Measurements from ENCODE around the gene GPR179.

Gene GPR179
- total RNA-seq: 0 to 0.19 (median 0.04) reads per million in 3 experiments

GRCh38 chr17:38343608-38344419 lies at the start of gene GPR179:
Gene GPR179, minus strand, starts transcription at chr17:38343956. Its CDS starts 167 bp downstream, at chr17:38343789.
- no peak for DNase-seq

- no peak for DNase-seq
Measured at GRCh38 chr17:38379448-38379847, 35.7 kb upstream of the GPR179 start.

GRCh38 chr17:38369124-38369886 lies 25.5 kb upstream of the GPR179 start:
- DNase-seq: no peak

- no peak for DNase-seq
Measured at GRCh38 chr17:38364741-38365140, 21.0 kb upstream of the GPR179 start.

GRCh38 chr17:38363016-38363415 lies 19.3 kb upstream of the GPR179 start:
- DNase-seq: no peak

GRCh38 chr17:38361694-38362465 lies 18.1 kb upstream of the GPR179 start:
- DNase-seq: no peak

- no peak for DNase-seq
Measured at GRCh38 chr17:38358586-38359513, 15.1 kb upstream of the GPR179 start.

GRCh38 chr17:38357486-38358123 lies 13.8 kb upstream of the GPR179 start:
- DNase-seq: no peak

GRCh38 chr17:38355251-38355650 lies 11.5 kb upstream of the GPR179 start:
- no peak for DNase-seq

- DNase-seq: no peak
Measured at GRCh38 chr17:38354466-38354865, 10.7 kb upstream of the GPR179 start.

GRCh38 chr17:38353668-38354067 lies 9.9 kb upstream of the GPR179 start:
- DNase-seq: no peak

GRCh38 chr17:38353086-38353604 lies 9.4 kb upstream of the GPR179 start:
- no peak for DNase-seq

- DNase-seq: no peak
Measured at GRCh38 chr17:38352245-38353085, 8.7 kb upstream of the GPR179 start.

- DNase-seq: peak; percentile 86
Measured at GRCh38 chr17:38351412-38352222, 7.9 kb upstream of the GPR179 start, which contains the start of gene SOCS7. Gene SOCS7, plus strand, starts transcription at chr17:38351844. Its CDS starts 209 bp downstream, at chr17:38352053.

- DNase-seq: no peak
Measured at GRCh38 chr17:38350035-38350434, 6.3 kb upstream of the GPR179 start.

- DNase-seq: peak; percentile 72
Measured at GRCh38 chr17:38349097-38349730, 5.5 kb upstream of the GPR179 start.

GRCh38 chr17:38345743-38346142 lies 2.0 kb upstream of the GPR179 start:
- no peak for DNase-seq

GRCh38 chr17:38344420-38344745 lies 627 bp upstream of the GPR179 start:
- DNase-seq: no peak
